ENCODE measurements around the gene GRIN3B. TPM values are rescaled to one million over a fixed set of nuclear protein-coding genes. Genes with fewer than 3 reads are reported as not detected.
A peak's percentile ranks its signal among the peaks of the same experiment; 100 is the strongest.

The GRIN3B gene
- total and polyA plus RNA-seq, 9 of the 15 experiments (the other 6 are each of a cell fraction or from before 2014, with no cell fraction given): 0.06 to 0.95 (median 0.19) TPM; not detected in 6

DNA sequence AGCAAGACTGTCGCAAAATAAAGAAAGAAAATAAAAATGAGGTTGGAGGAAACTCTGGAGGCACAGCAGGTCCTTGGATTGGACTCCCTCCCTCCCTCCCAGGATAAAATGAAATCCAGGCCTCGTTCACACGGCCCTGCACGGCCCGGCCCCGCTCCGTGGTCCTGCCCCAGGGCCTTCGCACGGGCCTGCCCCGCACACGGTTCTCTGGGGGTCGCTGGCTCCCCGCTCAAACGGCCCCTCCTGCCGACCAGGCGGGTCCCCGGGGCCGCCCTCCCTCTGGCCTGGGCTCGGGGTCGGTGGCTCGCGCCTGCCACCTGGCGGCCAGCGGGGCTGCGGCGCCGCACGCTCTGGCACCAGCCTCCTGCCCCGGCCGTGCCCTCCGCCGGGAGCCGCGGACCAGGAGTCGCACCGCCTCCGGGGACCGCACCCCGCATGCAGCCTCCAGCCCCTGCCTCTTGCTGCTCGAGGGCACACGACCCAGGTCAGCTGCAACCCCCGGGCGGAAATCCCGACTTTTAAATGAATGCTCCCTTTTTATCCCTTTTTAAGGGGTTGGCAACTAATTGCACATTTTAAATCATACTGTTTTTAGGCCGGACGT lies 17.6 kb upstream of the GRIN3B start (continued):
- TF ChIP-seq, protein P1, sequence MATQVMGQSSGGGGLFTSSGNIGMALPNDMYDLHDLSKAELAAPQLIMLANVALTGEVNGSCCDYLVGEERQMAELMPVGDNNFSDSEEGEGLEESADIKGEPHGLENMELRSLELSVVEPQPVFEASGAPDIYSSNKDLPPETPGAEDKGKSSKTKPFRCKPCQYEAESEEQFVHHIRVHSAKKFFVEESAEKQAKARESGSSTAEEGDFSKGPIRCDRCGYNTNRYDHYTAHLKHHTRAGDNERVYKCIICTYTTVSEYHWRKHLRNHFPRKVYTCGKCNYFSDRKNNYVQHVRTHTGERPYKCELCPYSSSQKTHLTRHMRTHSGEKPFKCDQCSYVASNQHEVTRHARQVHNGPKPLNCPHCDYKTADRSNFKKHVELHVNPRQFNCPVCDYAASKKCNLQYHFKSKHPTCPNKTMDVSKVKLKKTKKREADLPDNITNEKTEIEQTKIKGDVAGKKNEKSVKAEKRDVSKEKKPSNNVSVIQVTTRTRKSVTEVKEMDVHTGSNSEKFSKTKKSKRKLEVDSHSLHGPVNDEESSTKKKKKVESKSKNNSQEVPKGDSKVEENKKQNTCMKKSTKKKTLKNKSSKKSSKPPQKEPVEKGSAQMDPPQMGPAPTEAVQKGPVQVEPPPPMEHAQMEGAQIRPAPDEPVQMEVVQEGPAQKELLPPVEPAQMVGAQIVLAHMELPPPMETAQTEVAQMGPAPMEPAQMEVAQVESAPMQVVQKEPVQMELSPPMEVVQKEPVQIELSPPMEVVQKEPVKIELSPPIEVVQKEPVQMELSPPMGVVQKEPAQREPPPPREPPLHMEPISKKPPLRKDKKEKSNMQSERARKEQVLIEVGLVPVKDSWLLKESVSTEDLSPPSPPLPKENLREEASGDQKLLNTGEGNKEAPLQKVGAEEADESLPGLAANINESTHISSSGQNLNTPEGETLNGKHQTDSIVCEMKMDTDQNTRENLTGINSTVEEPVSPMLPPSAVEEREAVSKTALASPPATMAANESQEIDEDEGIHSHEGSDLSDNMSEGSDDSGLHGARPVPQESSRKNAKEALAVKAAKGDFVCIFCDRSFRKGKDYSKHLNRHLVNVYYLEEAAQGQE (IDR thresholded peaks at IDR 0.05; ENCODE audit: borderline replicate concordance): peak; percentile 95
- TF ChIP-seq, protein P1 (CRISPR knock-in tag; IDR thresholded peaks at IDR 0.05; ENCODE audit: low read depth): no peak
- peak; percentile 55; the same call in 1 of the 2 replicates for TF ChIP-seq BHLHE40 (IDR thresholded peaks at IDR 0.05; ENCODE audit: low read length)
- TF ChIP-seq, protein P2, sequence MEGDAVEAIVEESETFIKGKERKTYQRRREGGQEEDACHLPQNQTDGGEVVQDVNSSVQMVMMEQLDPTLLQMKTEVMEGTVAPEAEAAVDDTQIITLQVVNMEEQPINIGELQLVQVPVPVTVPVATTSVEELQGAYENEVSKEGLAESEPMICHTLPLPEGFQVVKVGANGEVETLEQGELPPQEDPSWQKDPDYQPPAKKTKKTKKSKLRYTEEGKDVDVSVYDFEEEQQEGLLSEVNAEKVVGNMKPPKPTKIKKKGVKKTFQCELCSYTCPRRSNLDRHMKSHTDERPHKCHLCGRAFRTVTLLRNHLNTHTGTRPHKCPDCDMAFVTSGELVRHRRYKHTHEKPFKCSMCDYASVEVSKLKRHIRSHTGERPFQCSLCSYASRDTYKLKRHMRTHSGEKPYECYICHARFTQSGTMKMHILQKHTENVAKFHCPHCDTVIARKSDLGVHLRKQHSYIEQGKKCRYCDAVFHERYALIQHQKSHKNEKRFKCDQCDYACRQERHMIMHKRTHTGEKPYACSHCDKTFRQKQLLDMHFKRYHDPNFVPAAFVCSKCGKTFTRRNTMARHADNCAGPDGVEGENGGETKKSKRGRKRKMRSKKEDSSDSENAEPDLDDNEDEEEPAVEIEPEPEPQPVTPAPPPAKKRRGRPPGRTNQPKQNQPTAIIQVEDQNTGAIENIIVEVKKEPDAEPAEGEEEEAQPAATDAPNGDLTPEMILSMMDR (IDR thresholded peaks at IDR 0.05 in 2 of 3, conservative IDR thresholded peaks at IDR 0.05 in 1 of 3; ENCODE audit: insufficient read depth in 2 of 3, low read depth in 1 of 3, low read length in 3 of 3): peak; percentile 72 to 95 (median 86)
- TF ChIP-seq, protein P3, sequence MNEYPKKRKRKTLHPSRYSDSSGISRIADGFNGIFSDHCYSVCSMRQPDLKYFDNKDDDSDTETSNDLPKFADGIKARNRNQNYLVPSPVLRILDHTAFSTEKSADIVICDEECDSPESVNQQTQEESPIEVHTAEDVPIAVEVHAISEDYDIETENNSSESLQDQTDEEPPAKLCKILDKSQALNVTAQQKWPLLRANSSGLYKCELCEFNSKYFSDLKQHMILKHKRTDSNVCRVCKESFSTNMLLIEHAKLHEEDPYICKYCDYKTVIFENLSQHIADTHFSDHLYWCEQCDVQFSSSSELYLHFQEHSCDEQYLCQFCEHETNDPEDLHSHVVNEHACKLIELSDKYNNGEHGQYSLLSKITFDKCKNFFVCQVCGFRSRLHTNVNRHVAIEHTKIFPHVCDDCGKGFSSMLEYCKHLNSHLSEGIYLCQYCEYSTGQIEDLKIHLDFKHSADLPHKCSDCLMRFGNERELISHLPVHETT (CRISPR knock-in tag; conservative IDR thresholded peaks at IDR 0.05 in 1 of 2, IDR thresholded peaks at IDR 0.05 in 1 of 2): peak in 1 of 2 experiments; percentile 46; a peak in 2 of 4 replicates
- no peak for TF ChIP-seq CBFB (CRISPR knock-in tag; IDR thresholded peaks at IDR 0.05)
- peak; percentile 80 to 96 for TF ChIP-seq MAZ (CRISPR knock-in tag; conservative IDR thresholded peaks at IDR 0.05 in 1 of 2, IDR thresholded peaks at IDR 0.05 in 1 of 2)
- TF ChIP-seq, protein P4, sequence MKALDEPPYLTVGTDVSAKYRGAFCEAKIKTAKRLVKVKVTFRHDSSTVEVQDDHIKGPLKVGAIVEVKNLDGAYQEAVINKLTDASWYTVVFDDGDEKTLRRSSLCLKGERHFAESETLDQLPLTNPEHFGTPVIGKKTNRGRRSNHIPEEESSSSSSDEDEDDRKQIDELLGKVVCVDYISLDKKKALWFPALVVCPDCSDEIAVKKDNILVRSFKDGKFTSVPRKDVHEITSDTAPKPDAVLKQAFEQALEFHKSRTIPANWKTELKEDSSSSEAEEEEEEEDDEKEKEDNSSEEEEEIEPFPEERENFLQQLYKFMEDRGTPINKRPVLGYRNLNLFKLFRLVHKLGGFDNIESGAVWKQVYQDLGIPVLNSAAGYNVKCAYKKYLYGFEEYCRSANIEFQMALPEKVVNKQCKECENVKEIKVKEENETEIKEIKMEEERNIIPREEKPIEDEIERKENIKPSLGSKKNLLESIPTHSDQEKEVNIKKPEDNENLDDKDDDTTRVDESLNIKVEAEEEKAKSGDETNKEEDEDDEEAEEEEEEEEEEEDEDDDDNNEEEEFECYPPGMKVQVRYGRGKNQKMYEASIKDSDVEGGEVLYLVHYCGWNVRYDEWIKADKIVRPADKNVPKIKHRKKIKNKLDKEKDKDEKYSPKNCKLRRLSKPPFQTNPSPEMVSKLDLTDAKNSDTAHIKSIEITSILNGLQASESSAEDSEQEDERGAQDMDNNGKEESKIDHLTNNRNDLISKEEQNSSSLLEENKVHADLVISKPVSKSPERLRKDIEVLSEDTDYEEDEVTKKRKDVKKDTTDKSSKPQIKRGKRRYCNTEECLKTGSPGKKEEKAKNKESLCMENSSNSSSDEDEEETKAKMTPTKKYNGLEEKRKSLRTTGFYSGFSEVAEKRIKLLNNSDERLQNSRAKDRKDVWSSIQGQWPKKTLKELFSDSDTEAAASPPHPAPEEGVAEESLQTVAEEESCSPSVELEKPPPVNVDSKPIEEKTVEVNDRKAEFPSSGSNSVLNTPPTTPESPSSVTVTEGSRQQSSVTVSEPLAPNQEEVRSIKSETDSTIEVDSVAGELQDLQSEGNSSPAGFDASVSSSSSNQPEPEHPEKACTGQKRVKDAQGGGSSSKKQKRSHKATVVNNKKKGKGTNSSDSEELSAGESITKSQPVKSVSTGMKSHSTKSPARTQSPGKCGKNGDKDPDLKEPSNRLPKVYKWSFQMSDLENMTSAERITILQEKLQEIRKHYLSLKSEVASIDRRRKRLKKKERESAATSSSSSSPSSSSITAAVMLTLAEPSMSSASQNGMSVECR (CRISPR knock-in tag; IDR thresholded peaks at IDR 0.05): peak; percentile 53; the same call in 1 of the 2 replicates
- no peak for TF ChIP-seq MTA1 (IDR thresholded peaks at IDR 0.05; ENCODE audit: borderline replicate concordance)

Data from K562 (cell line).